NCI-H187 treated with DMSO at 0.1 percent for 48 hours (cell line): ENCODE measurements around the gene COL23A1.

Experiments
- DNase-seq: peaks from one replicate; lab custom pipeline; 2025; lab: John Stamatoyannopoulos, UW

The COL23A1 gene

GRCh38 chr5:178458140-178458539 is 132.1 kb downstream of the COL23A1 start:
- DNase-seq: no peak

- no peak for DNase-seq
Measured at GRCh38 chr5:178457471-178457870, 132.7 kb downstream of the COL23A1 start.

GRCh38 chr5:178455480-178455835 is 134.7 kb downstream of the COL23A1 start:
- DNase-seq: no peak

GRCh38 chr5:178454821-178455479 is 135.2 kb downstream of the COL23A1 start:
- DNase-seq: no peak

GRCh38 chr5:178454303-178454702 is 135.9 kb downstream of the COL23A1 start:
- no peak for DNase-seq

GRCh38 chr5:178453224-178453623 is 137.0 kb downstream of the COL23A1 start:
- no peak for DNase-seq

- DNase-seq: no peak
Measured at GRCh38 chr5:178450121-178451028, 139.8 kb downstream of the COL23A1 start.

GRCh38 chr5:178449163-178450070 is 140.8 kb downstream of the COL23A1 start:
- DNase-seq: no peak

- no peak for DNase-seq
Measured at GRCh38 chr5:178445534-178445933, 144.7 kb downstream of the COL23A1 start.

GRCh38 chr5:178442405-178443257 is 147.6 kb downstream of the COL23A1 start:
- DNase-seq: no peak

- DNase-seq: no peak
Measured at GRCh38 chr5:178441486-178442270, 148.5 kb downstream of the COL23A1 start.

- DNase-seq: no peak
Measured at GRCh38 chr5:178440181-178440580, 150.0 kb downstream of the COL23A1 start.

- no peak for DNase-seq
Measured at GRCh38 chr5:178439493-178440180, 150.6 kb downstream of the COL23A1 start.

- no peak for DNase-seq
Measured at GRCh38 chr5:178438796-178439195, 151.4 kb downstream of the COL23A1 start.

- no peak for DNase-seq
Measured at GRCh38 chr5:178437386-178438075, 152.7 kb downstream of the COL23A1 start.

- DNase-seq: no peak
Measured at GRCh38 chr5:178436326-178436940, 153.8 kb downstream of the COL23A1 start.

GRCh38 chr5:178435321-178436238 is 154.6 kb downstream of the COL23A1 start:
- no peak for DNase-seq

- DNase-seq: no peak
Measured at GRCh38 chr5:178434851-178435250, 155.3 kb downstream of the COL23A1 start.
